Right lobe of liver (tissue), 4 donors: Measurements from ENCODE around the gene MED22.

Source experiments
- CTCF ChIP-seq, 4 donors: fragments of 200-600 bp in 3 of 4; fragments of 450-650 bp in 1 of 4; IDR thresholded peaks; one replicate each; pipeline versions ENCODE4 v1.5.1 to v1.8.0; 2016 to 2022; ENCODE audit warnings: antibody characterized with exemption in 4 of 4, mild to moderate bottlenecking in 2 of 4
- POLR2A ChIP-seq: fragments of 450-650 bp; IDR thresholded peaks from one replicate; pipeline ENCODE4 v1.6.1; 2017; ENCODE audit warnings: antibody characterized with exemption, mild to moderate bottlenecking
- donor health status: DM: no; HTN: no; CAD: no.
- donor health status: DM: no; HTN: no; CAD: no.
- donor health status: DM: no; HTN: yes; CAD: no.

- no peak for TF ChIP-seq CTCF (IDR thresholded peaks at IDR 0.05)
- no peak for TF ChIP-seq POLR2A
These were observed 16.1 kb downstream of the MED22 start for GRCh38 chr9:133331641-133332380.
